Esophagus squamous epithelium (tissue), 5 donors: ENCODE measurements around the gene DLG3. TPM values are rescaled to one million over a fixed set of nuclear protein-coding genes. Genes with fewer than 3 reads are reported as not detected.
A peak's percentile ranks its signal among the peaks of the same experiment; 100 is the strongest.

Source experiments
- DNase-seq: peaks from one replicate; lab custom pipeline; 2025; lab: John Stamatoyannopoulos, UW
- H3K27ac ChIP-seq, 4 donors: fragments of 200-600 bp; sonication (generic); one replicate each; pipeline ENCODE4 v1.5.1; 2016 to 2019; ENCODE audit warnings: mild to moderate bottlenecking in 1 of 4
- H3K27me3 ChIP-seq, 4 donors: fragments of 200-600 bp; sonication (generic); 1 replicate in 3 of 4; 2 replicates in 1 of 4; pipeline versions ENCODE4 v1.5.1 to v1.6.0; 2017 to 2021; ENCODE audit warnings: antibody characterized with exemption in 1 of 4
- H3K36me3 ChIP-seq, 3 donors: fragments of 200-600 bp; sonication (generic); one replicate each; pipeline ENCODE4 v1.5.1; 2016 to 2019
- H3K4me1 ChIP-seq, 3 donors: fragments of 200-600 bp; sonication (generic); one replicate each; pipeline ENCODE4 v1.5.1; 2017 to 2019
- H3K4me3 ChIP-seq, 4 donors: fragments of 200-600 bp; sonication (generic); 1 replicate in 3 of 4; 2 replicates in 1 of 4; pipeline ENCODE4 v1.5.1; 2016 to 2019; ENCODE audit warnings: mild to moderate bottlenecking in 2 of 4, moderate library complexity in 1 of 4
- H3K9me3 ChIP-seq, 3 donors: fragments of 200-600 bp; sonication (generic); one replicate each; pipeline ENCODE4 v1.5.1; 2016 to 2019
- CTCF ChIP-seq, 6 experiments: fragments of 450-650 bp in 4 of 6; fragments of 200-600 bp in 2 of 6; sonication (generic) in 2 of 6; IDR thresholded peaks; one replicate each; pipeline ENCODE4 v1.5.1; 2016 to 2019; ENCODE audit warnings: antibody characterized with exemption in 6 of 6, mild to moderate bottlenecking in 4 of 6, moderate library complexity in 4 of 6
- POLR2A ChIP-seq, 4 donors: fragments of 450-650 bp; IDR thresholded peaks; one replicate each; pipeline ENCODE4 v1.6.1; 2017; ENCODE audit warnings: antibody characterized with exemption in 4 of 4, mild to moderate bottlenecking in 4 of 4, moderate library complexity in 3 of 4
- WGBS, 2 donors: methylation state at CpG; one replicate each; pipeline ENCODE4 v1.1.5; 2018; 5-methylcytosine and 5-hydroxymethylcytosine counted together
- intact Hi-C: fragments of 100-400 bp; cut with DNase I; formaldehyde crosslinking; loops from one replicate; pipeline ENCODE4 v1.15.0; 2022
- total RNA-seq, 4 donors: library from RNA; depleted of rRNA; stranded (reverse); fragments of >200 nt; gene quantifications; one replicate each; pipeline ENCODE4 v1.1.0, GENCODE V29; 2016
- donor health status: DM: yes; HTN: yes; CAD: no.

DLG3 gene
- total RNA-seq, 4 donors from 2014 or later, result 20.8 to 36.7 (median 28.3) TPM

DNA sequence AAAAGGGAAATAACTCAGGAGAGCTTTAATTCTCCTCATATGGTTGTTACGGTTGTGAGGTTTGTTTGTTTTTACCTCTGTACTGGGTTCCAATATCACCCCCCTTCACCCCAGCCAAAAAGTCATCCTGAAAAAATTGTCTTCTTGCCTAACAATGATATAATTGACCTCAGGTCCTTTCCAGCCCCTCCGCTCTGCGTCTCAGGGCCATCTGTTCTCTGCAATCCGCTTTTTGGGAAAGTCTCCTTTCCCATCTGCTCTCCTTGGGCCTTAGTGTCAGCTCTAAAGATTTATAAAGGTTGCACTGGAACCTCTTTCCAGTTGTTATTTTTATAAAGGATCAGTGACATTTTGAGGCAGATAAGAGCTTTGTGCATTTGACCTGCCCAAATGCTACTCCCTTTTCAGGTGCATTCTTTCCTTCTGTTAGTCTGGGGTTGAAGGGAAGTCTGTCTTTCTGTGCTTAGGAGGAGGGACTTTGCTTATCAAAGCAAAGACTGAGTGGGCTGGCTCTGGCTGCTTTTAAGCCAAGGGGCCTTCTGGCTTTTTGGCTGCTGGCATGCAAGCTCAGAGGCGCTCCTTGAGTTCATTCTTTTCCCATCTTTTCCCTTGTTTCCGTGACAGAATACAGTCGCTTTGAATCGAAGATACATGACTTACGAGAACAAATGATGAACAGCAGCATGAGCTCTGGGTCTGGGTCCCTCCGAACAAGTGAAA, 34.1 kb downstream of the DLG3 start:
- Histone ChIP-seq H3K27ac (peak overlapping the region; percentile 73 to 86 (median 78)), H3K27me3 (no peaks in the 10 kb centered on the region), H3K4me3 (no peak overlapping the region), H3K9me3 (no peaks in the 10 kb centered on the region), H3K4me1 (peaks cover 19 to 76% (median 23%) of the 10 kb centered on the region in 3 donors), H3K36me3 (no peaks in the 10 kb centered on the region)
- DNase-seq, result no peak
- intact Hi-C loops, result no loop called here
- WGBS, 2 donors, result 60 to 80% methylated on average over 4 to 10 of the region's 10 CpGs
- TF ChIP-seq CTCF (IDR thresholded peaks at IDR 0.05) (no peak), POLR2A (IDR thresholded peaks at IDR 0.05) (no peak)

DNA sequence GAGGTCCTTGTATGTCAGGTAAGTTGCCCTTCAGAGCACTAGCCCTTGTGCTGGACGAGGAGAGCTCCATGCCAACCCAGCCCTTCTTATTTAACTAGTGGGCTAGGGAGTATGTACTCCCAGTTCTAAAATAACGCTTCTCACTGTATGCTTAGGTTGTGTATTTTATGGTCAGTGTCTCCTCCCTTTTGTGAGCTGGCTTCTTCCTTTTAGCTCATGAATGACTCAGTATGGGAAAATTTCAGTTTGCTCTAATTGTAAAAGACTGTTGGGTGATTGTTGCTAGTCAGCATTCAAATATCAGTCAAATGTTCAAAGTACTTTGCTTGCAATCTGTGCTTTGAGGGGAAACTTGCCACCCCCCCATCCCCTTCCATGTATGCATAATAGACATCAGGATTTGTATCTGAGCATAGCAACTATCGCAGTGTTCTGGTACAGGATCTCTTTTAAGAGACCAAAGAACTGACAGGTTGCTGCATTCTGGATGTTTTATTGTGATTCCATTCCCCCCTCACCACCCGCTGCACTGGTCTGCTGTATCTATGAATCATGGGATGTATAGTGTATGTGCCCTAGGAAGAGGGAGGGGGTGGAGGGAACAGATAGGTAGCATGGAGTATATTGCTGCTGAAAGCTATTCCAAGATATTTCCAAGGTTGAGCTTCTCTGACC, 34.7 kb downstream of the DLG3 start:
- Histone ChIP-seq H3K4me1 (peaks cover 19 to 83% (median 23%) of the 10 kb centered on the region in 3 donors), H3K4me3 (no peak overlapping the region), H3K9me3 (no peaks in the 10 kb centered on the region), H3K36me3 (no peaks in the 10 kb centered on the region), H3K27ac (peak overlapping the region; percentile 73 to 86 (median 78)), H3K27me3 (no peaks in the 10 kb centered on the region)
- no peak for DNase-seq
- TF ChIP-seq POLR2A (IDR thresholded peaks at IDR 0.05) (no peak), CTCF (IDR thresholded peaks at IDR 0.05) (no peak)
- intact Hi-C loops, result no loop called here
- 44 to 52% methylated on average over 2 to 4 of the region's 4 CpGs for WGBS, 2 donors

DNA sequence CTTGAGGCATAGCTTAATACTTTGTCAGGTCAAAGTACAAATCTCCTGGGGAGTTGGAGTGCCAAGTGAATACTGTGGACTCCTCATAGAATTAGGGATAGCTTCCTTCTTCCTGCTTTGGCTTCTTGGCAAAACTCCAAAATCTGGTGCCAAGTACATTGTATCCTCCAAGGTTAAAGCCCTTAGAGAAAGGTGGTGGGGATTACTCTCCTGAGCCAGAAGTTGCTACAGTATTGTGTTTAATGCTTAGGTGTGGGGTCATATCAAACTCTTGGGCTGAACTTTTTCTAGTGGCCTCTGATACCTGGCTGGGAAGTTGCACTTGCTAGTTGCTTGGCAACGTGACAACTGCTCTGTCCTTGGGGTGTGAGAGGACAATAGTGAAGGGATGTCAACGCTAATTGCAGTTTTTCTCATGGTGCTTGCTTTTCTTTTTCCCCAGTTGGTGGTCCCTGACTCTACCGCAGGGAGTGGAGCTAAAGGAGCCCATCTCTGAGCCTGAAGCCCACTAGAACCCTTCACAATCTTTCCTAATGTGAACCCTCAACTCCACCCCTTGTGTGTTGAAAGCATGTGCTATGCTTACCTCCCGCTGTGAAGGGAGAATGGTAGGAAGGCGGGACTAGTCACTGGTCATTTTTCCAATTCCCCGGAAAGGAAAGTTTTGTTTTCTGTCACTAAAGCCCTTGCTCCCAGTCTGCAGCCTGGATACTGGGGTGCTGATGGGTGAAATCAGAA, 35.5 kb downstream of the DLG3 start:
- intact Hi-C loops, result no loop called here
- no peak for DNase-seq
- TF ChIP-seq CTCF (IDR thresholded peaks at IDR 0.05) (no peak), POLR2A (IDR thresholded peaks at IDR 0.05) (no peak)
- 43 to 58% methylated on average over 5 to 6 of the region's 6 CpGs for WGBS, 2 donors
- Histone ChIP-seq H3K27ac (peak overlapping the region; percentile 73 to 86 (median 78)), H3K27me3 (no peaks in the 10 kb centered on the region), H3K4me3 (peak overlapping the region in 1 of 4 donors; percentile 13), H3K4me1 (peaks cover 19 to 90% (median 23%) of the 10 kb centered on the region in 3 donors), H3K9me3 (no peaks in the 10 kb centered on the region), H3K36me3 (no peaks in the 10 kb centered on the region)

DNA sequence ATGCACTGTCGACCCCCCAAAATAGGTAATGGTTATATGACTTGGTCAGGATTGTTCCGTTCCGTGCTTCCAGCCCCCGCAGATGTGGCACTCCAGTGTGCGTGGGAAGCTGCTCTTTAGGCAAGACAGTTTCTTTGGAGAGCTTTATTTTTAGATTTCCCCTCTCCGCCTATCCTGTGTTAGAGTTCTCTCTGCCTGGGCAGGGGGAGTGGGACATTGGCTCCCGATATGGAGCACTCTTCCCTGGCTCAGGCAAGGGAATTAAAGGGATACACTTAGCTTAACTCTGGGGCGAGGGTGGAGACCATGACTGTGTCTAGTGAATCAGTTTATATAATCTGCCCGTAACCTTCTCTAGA, 36.0 kb downstream of the DLG3 start:
- Histone ChIP-seq H3K27me3 (no peaks in the 10 kb centered on the region), H3K4me1 (peaks cover 19 to 96% (median 23%) of the 10 kb centered on the region in 3 donors), H3K4me3 (peak overlapping the region in 1 of 4 donors; percentile 13), H3K9me3 (no peaks in the 10 kb centered on the region), H3K27ac (peak overlapping the region; percentile 19 to 86 (median 78)), H3K36me3 (no peaks in the 10 kb centered on the region)
- WGBS, 2 donors, result 50 to 75% methylated on average over 1 to 5 of the region's 9 CpGs
- no peak for DNase-seq
- TF ChIP-seq CTCF (IDR thresholded peaks at IDR 0.05) (no peak), POLR2A (IDR thresholded peaks at IDR 0.05) (no peak)
- intact Hi-C loops, result no loop called here
